T-helper 1 cell (primary cell): ENCODE results near the gene STAMBP.
A peak's percentile ranks its signal among the peaks of the same experiment; 100 is the strongest.
"Not testable (repeated sequence)": the region's sequence is repeated elsewhere in the genome, so short reads cannot be mapped to it uniquely, and the experiment has no call there.

Source experiments
- DNase-seq, 5 donors: peaks; one replicate each; pipeline ENCODE4 v3.0.0-alpha.2; 2012 to 2020

STAMBP gene

DNA sequence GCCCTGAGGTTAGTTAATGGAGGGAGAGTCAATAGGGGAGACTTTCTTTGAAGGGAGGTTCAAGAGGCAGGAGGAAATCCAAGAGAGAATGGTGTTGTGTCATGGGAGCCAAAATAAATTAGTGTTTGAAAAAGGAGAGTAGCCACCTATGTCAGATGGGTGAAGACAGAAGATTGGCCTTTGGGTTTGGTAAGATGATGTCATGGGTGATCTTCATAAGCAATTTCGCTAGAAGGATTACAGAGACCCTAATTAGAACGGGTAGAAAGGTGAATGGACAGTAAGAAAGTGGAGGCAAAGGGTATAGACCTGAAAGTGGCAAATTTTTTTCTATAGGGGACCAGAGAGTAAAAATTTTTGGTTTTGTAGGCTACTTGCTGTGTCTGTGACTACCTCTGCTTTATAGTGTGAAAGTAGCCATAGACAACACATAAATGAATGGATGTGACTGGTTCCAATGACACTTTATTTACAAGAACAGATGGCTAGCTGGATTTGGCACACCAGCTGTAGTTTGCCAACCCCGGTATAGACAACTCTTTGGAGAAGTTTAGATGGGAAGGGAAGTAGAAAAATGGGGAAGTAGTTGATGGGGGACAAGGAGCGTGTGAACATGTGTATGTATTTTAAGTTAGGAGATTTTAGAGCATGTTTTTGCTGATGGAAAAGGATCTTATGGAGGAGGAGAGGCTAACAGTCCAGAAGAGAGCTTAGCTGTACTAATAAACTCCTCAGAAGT lies 9.3 kb downstream of the STAMBP start:
- no peak for DNase-seq

- DNase-seq = no peak
Measured at GRCh38 chr2:73838889-73839534, 10.3 kb downstream of the STAMBP start.

DNA sequence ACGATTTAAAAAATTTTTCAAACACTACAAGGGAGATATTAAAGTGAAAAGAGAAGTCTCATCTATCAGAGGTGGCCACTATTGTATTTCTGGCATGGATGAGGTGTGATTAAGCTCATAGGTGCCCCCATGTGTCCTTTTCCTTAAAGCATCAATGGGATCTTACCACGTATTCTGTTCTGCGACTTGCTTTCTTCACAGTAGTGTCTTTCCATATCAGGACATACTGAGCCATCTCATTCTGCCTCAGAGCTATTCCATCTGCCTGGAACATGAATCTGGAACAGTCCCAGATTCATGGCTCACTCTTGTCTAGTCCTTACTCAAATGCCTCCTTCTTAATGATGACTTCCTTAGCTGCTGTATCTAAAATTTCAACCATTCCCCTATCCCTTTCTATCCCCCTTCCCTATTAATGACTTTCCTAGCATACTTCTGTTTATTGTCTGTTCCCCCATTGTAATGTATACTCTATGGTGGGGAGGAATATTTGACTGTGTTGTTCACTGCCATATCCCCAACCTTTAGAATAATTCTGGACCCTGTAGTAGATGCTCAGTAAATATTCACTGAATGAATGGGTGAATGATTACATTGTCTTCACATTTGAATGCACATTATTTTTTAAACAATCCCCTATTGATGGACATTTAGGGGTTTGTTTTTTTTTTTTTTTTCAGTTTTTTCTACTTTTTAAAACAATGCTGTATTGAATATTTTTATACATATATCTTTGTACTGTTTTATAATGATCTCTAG lies 11.1 kb downstream of the STAMBP start:
- no peak for DNase-seq

GRCh38 chr2:73841912-73842738 lies 13.4 kb downstream of the STAMBP start:
- no peak for DNase-seq

DNA sequence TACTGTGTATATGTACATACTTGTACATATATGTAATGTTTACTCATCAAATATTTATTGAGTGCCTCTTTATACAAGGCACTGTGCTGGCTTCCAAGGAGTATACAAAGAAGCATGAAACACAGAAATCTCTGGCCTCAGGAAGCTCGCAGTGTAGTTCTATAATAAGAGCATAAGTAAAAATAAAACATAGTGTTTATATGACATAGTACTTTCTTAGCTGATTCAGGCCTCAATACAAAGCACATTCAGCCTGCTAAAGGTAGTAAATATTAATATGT lies 13.9 kb downstream of the STAMBP start:
- DNase-seq = no peak

- no peak for DNase-seq
Measured at GRCh38 chr2:73844087-73844486, 15.3 kb downstream of the STAMBP start.

- no peak for DNase-seq
Measured at GRCh38 chr2:73850009-73850408, 21.2 kb downstream of the STAMBP start.

- DNase-seq = no peak
Measured at GRCh38 chr2:73851274-73851673, 22.5 kb downstream of the STAMBP start.

GRCh38 chr2:73852020-73852419 lies 23.3 kb downstream of the STAMBP start:
- DNase-seq = peak in 1 of 5 donors; percentile 28

DNA sequence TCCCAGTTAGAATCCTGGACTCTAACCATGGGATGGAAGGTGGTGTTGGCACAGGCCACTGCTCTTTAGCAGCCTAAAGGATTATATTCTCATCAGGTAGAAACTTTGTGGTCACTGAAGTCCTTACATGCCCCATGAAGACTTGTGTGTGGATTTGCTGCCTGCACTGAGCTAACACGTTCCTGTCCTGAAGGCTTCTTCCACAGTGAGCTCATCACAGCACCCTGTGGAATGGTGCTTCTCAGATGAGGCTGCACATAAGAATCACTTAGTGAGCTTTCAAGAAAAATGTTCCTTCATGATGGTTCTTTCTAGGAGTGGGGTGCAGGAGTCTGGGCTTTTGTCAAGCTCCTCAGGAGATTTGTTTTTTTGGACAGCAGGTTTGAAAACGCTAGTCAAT lies 26.8 kb downstream of the STAMBP start:
- DNase-seq = no peak

- DNase-seq = no peak
Measured at GRCh38 chr2:73856214-73856613, 27.5 kb downstream of the STAMBP start.

- peak in 1 of 5 donors; percentile 75 for DNase-seq
Measured at GRCh38 chr2:73859721-73860586, 31.2 kb downstream of the STAMBP start.

DNA sequence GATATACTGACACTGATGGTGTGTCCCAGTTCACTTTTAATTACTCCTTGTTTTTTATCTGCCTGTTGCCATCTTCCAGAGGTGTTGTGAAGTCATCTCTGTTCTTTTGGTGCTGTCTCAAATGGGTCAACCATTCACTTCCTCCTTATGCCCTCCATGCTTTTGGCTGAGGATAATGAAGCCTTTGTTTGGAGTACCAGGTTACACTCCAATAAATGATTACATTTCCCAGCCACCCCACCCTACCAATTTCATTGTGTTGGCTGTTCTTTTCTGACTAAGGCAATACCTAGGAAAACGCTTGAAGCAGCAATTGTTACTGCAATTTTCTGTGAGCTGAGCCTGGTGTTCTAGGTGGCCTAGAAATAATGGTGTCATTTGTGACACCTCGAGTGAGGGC lies 34.2 kb downstream of the STAMBP start:
- DNase-seq = no peak

DNA sequence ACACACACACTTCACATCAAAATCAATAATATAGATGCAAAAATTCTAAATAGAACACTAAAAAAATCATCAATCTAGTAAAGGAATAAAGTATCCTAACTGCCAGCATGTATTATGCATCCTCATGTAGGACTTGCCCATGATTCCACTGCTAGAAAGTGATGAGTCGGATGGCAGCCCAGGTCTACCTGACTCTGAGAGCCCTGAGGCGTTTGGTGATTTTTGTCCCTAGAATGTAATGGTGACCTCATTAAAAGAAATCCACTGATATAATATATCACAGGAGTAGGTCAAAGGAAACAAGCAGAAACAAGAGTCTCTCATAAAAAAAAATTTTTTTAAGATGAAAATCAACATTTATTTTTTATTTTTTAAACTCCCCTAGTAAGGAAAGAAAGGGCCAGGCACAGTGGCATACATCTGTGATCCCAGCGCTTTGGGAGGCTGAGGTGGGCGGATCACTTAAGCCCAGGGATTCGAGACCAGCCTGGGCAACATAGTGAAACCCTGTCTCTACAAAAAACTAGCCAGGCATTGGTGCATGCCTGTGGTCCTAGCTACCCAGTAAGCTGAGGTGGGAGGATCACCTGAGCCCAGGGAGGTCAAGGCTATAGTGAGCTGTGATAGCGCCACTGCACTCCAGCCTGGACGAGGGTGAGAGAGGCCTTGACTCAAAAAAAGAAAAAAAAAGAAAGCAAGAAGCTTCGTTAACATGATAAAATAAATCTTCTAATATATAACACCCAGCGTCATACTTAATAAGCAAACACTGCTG lies 39.6 kb downstream of the STAMBP start:
- DNase-seq = no peak

DNA sequence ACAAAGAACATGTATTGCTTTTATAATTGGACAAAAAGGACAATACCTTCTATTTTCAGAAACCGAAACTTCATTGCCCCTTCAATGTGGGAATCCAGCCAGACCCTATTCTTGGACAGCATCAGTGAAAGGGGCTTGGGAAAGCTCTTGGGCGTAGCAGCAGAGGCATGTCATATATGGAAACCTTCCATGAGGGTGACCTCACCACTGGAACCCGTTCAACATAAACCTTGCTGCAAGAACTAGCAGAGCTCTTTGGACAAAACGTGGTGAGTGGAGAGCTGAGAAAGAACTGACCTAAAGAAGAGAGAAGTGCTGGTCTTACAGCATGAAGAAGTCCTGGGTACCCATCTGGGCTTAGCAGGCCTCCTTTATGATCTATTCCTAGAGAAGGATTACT lies 41.3 kb downstream of the STAMBP start:
- DNase-seq = no peak

DNA sequence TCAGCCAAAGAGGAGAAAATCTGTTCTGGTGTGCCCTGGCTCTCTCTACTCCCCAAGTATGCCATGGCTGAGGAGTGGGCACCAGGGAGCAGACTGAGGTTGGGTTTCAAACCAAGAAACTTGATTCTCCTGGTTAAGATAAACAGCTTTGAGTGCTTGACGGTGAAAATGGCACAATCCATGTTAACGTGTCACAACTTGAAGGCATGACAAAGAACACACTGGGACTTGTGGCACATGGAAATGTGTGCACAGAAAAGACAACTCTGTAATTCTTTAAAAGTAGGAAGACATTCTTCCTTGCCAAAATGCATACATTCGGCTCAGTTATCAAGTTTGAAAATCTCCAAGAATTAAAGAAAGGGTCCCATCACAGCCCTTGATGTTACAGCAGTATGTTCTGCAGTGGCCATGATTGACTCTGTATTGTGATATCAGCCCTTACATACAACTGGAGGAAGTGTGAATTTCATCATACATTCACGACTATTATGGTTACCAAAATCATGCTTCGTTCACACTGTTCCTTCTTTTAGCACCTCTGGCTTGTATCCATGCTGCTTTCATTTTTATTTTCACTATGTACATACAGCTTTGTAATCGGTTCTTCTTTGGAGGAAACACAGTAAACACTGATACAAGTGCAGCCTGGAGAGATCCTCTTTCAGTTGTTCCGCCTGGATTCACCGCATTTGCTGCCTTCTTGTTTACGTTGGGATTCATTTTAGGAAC lies 48.5 kb downstream of the STAMBP start:
- peak in 1 of 5 donors; percentile 26 for DNase-seq

GRCh38 chr2:73877984-73878383 lies 49.2 kb downstream of the STAMBP start:
- DNase-seq = not testable (repeated sequence)

- DNase-seq = no peak
Measured at GRCh38 chr2:73885406-73885805, 56.6 kb downstream of the STAMBP start.

- DNase-seq = no peak
Measured at GRCh38 chr2:73886357-73886756, 57.6 kb downstream of the STAMBP start.

DNA sequence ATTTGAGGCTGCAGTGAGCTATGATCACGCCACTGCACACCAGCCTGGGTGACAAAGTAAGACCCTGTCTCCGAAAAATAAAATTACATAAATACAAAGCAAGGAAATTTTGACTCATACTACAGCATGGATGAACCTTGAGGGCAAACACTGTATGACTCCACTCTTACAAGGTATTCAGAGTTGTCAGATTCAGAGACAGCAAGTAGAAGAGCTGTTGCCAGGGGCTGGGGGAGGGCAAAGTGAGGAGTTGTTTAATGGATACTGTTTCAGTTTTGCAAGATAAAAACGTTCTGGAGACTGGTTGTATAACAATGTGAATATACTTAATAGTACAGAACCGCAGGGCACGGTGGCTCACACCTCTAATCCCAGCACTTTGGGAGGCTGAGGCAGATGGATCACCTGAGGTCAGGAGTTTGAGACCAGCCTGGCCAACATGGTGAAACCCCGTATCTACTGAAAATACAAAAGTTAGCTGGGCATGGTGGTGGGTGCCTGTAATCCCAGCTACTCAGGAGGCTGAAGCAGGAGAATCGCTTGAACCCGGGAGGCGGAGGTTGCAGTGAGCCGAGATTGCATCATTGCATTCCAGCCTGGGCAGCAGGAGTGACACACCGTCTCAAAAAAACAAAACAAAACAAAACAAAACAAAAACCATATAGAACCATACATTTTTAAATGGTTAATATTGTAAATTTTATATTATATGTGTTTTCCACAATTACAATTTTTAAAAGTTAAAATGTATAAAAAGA lies 59.0 kb downstream of the STAMBP start:
- not testable (repeated sequence) for DNase-seq
